NCI-H187 (cell line): ENCODE data around the gene RNF32.
A peak's percentile ranks its signal among the peaks of the same experiment; 100 is the strongest.
"Not testable (repeated sequence)": the region's sequence is repeated elsewhere in the genome, so short reads cannot be mapped to it uniquely, and the experiment has no call there.

Experiments
- DNase-seq, 2 experiments: peaks; one replicate each; lab custom pipeline; 2025; lab: John Stamatoyannopoulos, UW

The RNF32 gene

GRCh38 chr7:156614434-156615264 lies 25.9 kb upstream of the RNF32 start:
- peak; percentile 35 to 45 for DNase-seq

DNA sequence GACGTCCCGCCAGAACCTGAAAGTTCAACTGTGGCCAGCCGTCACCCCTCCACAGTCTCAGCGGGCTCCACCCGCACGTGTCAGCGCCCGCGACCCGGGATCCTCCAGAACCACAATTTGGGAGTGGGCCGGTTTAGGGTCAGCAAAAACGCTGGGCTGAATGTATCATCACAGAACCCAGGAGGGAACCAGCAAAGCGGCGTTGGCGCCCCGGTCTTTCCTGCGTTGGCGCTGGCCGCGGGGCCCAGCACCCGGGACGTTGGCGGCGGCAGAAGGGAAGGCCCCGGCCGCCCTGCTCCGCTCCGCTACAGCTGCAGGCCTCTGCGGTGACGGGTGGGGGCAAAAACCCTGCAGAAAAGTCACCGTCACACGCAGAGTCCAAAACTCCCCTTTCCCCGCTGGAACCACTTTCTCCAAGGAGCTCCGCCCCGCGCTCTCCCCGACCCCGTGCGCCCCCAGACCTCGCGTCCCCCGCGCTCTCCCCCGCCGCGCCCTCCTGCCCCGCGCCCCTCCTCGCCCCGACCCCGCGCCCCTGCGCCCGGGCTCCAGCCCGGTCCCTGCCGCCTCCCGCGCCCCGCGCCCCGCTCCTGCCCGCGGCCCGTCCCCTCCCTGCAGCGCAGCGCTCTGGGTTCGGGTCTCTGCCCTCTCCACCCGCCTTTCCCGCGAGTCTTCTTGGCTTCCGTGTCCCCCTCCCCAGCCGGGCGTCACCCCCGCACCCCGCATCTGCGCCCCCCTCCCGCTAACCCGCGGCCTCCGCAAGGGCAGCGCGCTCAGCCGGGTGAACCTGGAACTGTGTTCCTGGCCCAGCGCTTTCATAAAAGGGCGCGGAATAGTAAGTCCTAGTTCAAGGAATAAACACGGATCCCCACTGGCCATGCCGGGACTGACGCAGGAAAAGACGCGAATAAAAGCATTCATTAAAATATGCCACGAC lies 24.0 kb upstream of the RNF32 start:
- no peak for DNase-seq

DNA sequence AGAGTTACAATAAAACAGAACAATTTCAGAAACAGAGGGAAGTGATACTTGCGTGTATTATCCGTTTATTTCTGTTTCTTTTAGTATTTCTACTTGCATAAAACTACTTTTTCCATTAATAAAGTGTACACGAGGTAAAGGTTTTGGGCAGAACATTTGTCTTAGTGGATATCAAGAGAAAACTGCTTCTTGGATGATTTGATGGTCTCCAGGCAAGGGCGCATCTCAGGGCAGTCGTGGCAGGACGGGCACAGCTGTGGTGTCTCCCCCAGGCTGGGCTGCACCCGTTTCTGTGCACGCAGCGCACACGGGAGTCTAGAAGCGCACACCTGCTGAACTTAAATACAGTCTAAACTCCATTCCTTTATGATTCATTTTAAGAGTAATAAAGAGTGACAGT lies 23.4 kb upstream of the RNF32 start:
- DNase-seq = no peak

- DNase-seq = no peak
Observed at GRCh38 chr7:156618078-156618779, 22.3 kb upstream of the RNF32 start.

- no peak for DNase-seq
Observed at GRCh38 chr7:156618780-156619367, 21.7 kb upstream of the RNF32 start.

- DNase-seq = not testable (repeated sequence)
Observed at GRCh38 chr7:156619488-156620290, 20.9 kb upstream of the RNF32 start.

GRCh38 chr7:156620291-156620675 lies 20.3 kb upstream of the RNF32 start:
- DNase-seq = no peak

- DNase-seq = no peak
Observed at GRCh38 chr7:156621652-156622051, 18.9 kb upstream of the RNF32 start.

GRCh38 chr7:156625580-156625979 lies 15.0 kb upstream of the RNF32 start:
- DNase-seq = no peak

- no peak for DNase-seq
Observed at GRCh38 chr7:156626220-156626895, 14.2 kb upstream of the RNF32 start.

- DNase-seq = no peak
Observed at GRCh38 chr7:156628562-156628961, 12.0 kb upstream of the RNF32 start.

DNA sequence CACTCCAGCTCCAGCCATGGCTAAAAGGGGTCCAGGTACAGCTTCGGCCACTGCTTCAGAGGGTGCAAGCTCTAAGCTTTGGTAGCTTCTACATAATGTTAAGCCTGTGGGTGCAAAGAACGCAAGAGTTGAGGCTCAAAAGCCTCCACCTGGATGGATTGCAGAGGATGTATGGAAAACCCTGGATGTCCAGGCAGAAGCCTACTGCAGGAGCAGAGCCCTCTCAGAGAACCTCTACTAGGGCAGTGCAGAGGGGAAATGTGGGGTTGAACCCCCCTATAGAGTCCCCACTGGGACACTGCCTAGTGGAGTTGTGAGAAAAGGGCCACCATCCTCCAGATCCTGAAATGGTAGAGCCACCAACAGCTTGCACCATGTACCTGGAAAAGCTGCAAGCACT lies 10.7 kb upstream of the RNF32 start:
- DNase-seq = no peak

DNA sequence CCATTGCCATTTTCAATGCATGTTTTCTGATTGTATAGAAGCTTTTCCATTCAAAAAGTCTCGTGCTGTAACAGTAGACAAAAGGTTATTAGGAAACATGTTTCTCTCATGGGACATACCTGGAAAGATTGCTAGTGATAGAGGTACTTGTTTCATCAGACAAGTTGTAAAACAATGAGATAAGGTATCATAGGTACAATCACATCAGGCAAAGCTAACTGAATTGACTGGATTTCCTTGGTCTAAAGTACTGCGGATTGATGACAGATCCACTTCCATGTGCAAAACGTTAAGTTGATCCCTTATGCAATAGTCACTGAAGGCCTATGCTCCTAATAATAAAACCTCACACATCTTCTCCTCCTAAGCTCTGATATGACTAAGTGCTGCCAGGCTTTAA lies 6.5 kb upstream of the RNF32 start:
- DNase-seq = no peak

DNA sequence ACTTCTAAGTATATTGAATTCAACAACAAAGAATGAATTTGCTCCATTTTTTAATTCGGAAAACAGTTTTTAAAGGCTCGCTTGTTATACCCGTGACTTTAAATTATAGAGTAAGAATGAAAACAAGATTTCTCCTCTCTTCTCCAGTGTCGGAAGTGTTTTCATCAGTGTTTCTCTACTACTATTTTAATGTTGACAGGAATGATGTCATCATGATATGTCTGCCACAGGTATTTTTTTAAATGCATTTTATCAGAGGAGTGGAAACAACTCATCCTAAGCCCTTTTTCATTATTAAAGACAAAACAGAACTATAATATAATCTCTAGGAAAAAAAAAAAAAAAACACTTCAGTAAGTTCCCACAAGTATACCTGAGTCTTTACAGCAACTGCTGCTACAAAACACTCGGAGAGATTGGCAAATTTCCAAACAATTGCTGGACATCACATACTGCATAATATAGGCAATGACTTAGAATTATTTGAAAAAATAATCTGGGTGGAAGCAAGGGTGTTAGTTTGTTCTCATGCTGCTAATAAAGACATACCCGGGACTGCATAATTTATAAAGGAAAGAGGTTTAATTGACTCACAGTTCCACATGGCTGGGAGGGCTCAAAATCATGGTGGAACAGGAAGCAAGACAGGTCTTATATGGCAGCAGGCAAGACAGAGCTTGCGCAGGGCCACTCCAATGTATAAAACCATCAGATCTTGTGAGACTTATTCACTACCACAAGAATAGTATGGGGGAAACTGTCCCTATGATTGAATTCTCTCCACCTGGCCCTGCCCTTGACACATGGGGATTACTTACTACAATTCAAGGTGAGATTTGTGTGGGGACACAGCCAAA lies 4.8 kb upstream of the RNF32 start:
- DNase-seq = no peak

- DNase-seq = not testable (repeated sequence)
Observed at GRCh38 chr7:156637093-156637492, 3.5 kb upstream of the RNF32 start.

GRCh38 chr7:156638443-156639077 lies 2.0 kb upstream of the RNF32 start:
- DNase-seq = no peak

DNA sequence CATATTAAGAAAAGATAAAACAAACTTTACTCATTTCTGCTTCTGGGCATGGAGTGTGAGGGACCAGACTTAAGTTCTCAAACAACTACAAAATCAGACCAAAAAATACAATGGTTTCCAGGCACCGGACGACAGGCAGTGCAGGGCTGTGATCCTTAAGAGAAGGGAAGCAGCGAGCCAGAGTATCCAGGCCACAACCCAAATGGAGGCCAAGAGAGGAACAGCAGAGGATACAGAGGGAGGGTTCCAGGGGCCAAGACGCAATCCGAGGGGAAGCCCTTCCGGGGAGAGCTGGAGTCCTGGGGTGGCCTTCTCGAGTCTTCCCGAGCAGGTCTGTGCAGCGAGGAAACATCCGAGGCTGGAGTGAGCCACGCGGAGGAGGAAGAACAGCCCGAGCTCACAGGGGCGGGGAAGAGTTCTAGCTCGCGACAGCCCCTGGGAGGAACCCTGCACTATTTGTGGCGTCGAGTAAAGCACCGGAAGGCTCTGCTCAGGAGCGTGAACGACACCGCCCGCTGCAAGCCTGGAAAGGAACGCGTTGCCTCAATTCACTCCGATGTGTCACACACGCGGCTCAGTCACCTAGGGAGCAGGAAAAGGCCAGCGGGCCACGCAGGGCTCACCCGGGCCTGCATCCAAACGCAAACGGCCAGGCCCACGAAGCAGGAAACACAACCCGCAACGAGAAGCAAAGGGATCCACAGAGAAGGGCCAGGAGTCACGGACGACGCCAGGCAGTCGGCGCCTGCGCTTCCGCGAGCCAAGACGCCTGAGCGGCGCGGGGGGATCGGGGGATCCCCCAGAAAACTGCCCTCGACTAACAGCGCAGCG lies 933 bp upstream of the RNF32 start:
- DNase-seq = no peak

GRCh38 chr7:156640949-156641485 lies 443 bp downstream of the RNF32 start:
- peak in 1 of 2 experiments; percentile 38 for DNase-seq
